ENCODE data around the gene HIPK4. TPM values are rescaled to one million over a fixed set of nuclear protein-coding genes. Genes with fewer than 3 reads are reported as not detected.

Gene HIPK4
- total RNA-seq, 1 donor from 2014 or later: not detected

GRCh38 chr19:40407714-40408597 lies 18.0 kb upstream of the HIPK4 start:
- Histone ChIP-seq H3K79me2 (ENCODE audit: insufficient read depth, low read length) (no peaks in the 10 kb centered on the region), H3K36me3 (ENCODE audit: insufficient read depth, low read length) (no peaks in the 10 kb centered on the region), H3K27ac (ENCODE audit: low read depth, low read length) (no peak overlapping the region), H3K27me3 (ENCODE audit: insufficient read depth, low read length) (no peaks in the 10 kb centered on the region), H3K9ac (ENCODE audit: low read length) (no peak overlapping the region), H3K4me1 (ENCODE audit: insufficient read depth, low read length) (no peaks in the 10 kb centered on the region), H4K20me1 (ENCODE audit: insufficient read depth, low read length) (no peaks in the 10 kb centered on the region), H2AFZ (ENCODE audit: low read depth, low read length) (no peak overlapping the region), H3K4me3 (ENCODE audit: insufficient read depth, low read depth, low read length) (no peak overlapping the region), H3K4me2 (ENCODE audit: low read length) (no peak overlapping the region), H3K9me3 (ENCODE audit: insufficient read depth, low read depth, low read length) (no peaks in the 10 kb centered on the region)
- Mint-ChIP-seq H3K9me3 (ENCODE audit: unreplicated experiment) (no peaks in the 10 kb centered on the region), H3K4me1 (ENCODE audit: low read depth, unreplicated experiment) (peaks cover 1% of the 10 kb centered on the region), H3K27me3 (ENCODE audit: low read depth, unreplicated experiment) (peaks cover 2% of the 10 kb centered on the region), H3K27ac (ENCODE audit: unreplicated experiment) (no peak overlapping the region), H3K4me3 (ENCODE audit: unreplicated experiment) (no peak overlapping the region), H3K36me3 (ENCODE audit: low read depth, unreplicated experiment) (no peaks in the 10 kb centered on the region)
- DNase-seq (ENCODE audit: low read depth) (no peak), FAIRE-seq (no peak)
- TF ChIP-seq EZH2 (IDR thresholded peaks at IDR 0.05; ENCODE audit: insufficient read depth, low read length): no peak
- no peak for TF ChIP-seq CTCF (IDR thresholded peaks at IDR 0.05; ENCODE audit: insufficient read depth, low read depth, low read length)

- Mint-ChIP-seq H3K4me3 (ENCODE audit: unreplicated experiment) (peak overlapping the region; percentile 90), H3K27ac (ENCODE audit: unreplicated experiment) (peak overlapping the region; percentile 93), H3K27me3 (ENCODE audit: low read depth, unreplicated experiment) (peaks cover 11% of the 10 kb centered on the region), H3K9me3 (ENCODE audit: unreplicated experiment) (no peaks in the 10 kb centered on the region), H3K36me3 (ENCODE audit: low read depth, unreplicated experiment) (peaks cover 4% of the 10 kb centered on the region), H3K4me1 (ENCODE audit: low read depth, unreplicated experiment) (no peaks in the 10 kb centered on the region)
- no peaks in the 10 kb centered on the region for H3K27me3 ChIP-seq (ENCODE audit: insufficient read depth, low read length)
- peak overlapping the region; percentile 74 for H3K9ac ChIP-seq (ENCODE audit: low read length)
- H2AFZ ChIP-seq (ENCODE audit: low read depth, low read length): peak overlapping the region; percentile 94
- H4K20me1 ChIP-seq (ENCODE audit: insufficient read depth, low read length): no peaks in the 10 kb centered on the region
- H3K9me3 ChIP-seq (ENCODE audit: insufficient read depth, low read depth, low read length): no peaks in the 10 kb centered on the region
- DNase-seq (ENCODE audit: low read depth) (peak; percentile 73), FAIRE-seq (no peak)
- H3K4me1 ChIP-seq (ENCODE audit: insufficient read depth, low read length): no peaks in the 10 kb centered on the region
- H3K27ac ChIP-seq (ENCODE audit: low read depth, low read length): peak overlapping the region; percentile 26
- H3K4me2 ChIP-seq (ENCODE audit: low read length): peak overlapping the region; percentile 88
- no peaks in the 10 kb centered on the region for H3K79me2 ChIP-seq (ENCODE audit: insufficient read depth, low read length)
- peak overlapping the region; percentile 60 for H3K4me3 ChIP-seq (ENCODE audit: insufficient read depth, low read depth, low read length)
- TF ChIP-seq EZH2 (IDR thresholded peaks at IDR 0.05; ENCODE audit: insufficient read depth, low read length): no peak
- no peak for TF ChIP-seq CTCF (IDR thresholded peaks at IDR 0.05; ENCODE audit: insufficient read depth, low read depth, low read length)
- no peaks in the 10 kb centered on the region for H3K36me3 ChIP-seq (ENCODE audit: insufficient read depth, low read length)
Observed at GRCh38 chr19:40403262-40403984, 13.4 kb upstream of the HIPK4 start.
